ENCODE results near the gene STK4. TPM values are rescaled to one million over a fixed set of nuclear protein-coding genes. Genes with fewer than 3 reads are reported as not detected.

The STK4 gene
- total RNA-seq, 1 donor from 2014 or later = 53.3 TPM

GRCh38 chr20:45028424-45029136, 62.3 kb downstream of the STK4 start:
- no peak for DNase-seq (ENCODE audit: low spot score)

DNA sequence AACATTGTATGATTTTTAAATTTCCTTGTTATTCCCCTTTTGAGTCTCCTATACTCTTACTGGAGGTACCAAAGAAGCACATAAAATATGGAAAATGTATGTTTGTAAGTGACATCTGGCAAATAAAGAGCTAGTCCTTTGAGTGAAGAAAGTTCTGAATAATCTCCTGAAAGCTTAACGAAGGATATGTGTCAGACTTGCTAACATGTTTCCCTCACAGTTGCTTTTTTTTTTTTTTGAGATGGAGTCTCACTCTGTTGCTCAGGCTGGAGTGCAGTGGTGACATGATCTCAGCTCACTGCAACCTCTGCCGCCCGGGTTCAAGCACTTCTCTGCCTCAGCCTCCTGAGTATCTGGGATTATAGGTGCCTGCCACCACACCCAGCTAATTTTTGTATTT, 63.6 kb downstream of the STK4 start:
- DNase-seq (ENCODE audit: low spot score) = no peak

GRCh38 chr20:45032276-45032675, 66.0 kb downstream of the STK4 start:
- no peak for DNase-seq (ENCODE audit: low spot score)

- DNase-seq (ENCODE audit: low spot score) = no peak
These were observed 66.5 kb downstream of the STK4 start for GRCh38 chr20:45032781-45033180.

GRCh38 chr20:45034436-45034835, 68.1 kb downstream of the STK4 start:
- no peak for DNase-seq (ENCODE audit: low spot score)

DNA sequence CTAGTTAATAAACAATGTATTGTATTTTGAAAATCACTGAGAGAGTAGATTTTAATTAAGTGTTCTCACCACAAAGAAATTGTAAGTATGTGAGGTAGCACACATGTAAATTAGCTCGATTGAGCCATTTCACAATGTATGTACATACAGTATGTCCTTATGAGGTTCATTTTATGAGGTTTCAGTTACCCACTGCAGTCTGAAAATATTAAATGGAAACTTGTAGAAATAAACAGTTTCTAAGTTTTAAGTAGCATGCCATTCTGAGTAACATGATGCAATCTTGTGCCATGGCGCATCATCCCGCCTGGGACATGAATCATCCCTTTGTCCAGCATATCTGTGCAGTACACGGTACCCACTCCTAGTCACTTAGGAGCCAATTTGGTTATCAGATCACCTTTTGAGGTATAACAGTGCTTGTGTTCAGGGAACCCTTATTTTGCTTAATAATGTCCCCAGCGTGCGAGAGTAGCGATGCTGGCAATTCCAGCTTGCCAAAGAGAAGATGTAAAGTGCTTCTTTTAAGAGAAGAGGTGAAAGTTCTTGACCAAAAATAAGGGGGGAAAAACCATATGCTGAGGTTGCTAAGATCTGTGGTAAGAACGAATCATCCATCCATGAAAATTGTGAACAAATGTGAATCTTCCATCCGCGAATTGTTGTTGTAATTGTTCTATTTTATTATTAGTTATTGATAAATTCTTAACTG, 69.9 kb downstream of the STK4 start:
- DNase-seq (ENCODE audit: low spot score) = no peak

GRCh38 chr20:45037050-45037449, 70.7 kb downstream of the STK4 start:
- no peak for DNase-seq (ENCODE audit: low spot score)

GRCh38 chr20:45037635-45038034, 71.3 kb downstream of the STK4 start:
- no peak for DNase-seq (ENCODE audit: low spot score)

GRCh38 chr20:45038745-45039474, 72.6 kb downstream of the STK4 start:
- no peak for DNase-seq (ENCODE audit: low spot score)

- DNase-seq (ENCODE audit: low spot score) = no peak
These were observed 73.1 kb downstream of the STK4 start for GRCh38 chr20:45039475-45039820.

GRCh38 chr20:45041464-45042337, 75.4 kb downstream of the STK4 start:
- DNase-seq (ENCODE audit: low spot score) = no peak

- no peak for DNase-seq (ENCODE audit: low spot score)
These were observed 76.7 kb downstream of the STK4 start for GRCh38 chr20:45042978-45043377.

DNA sequence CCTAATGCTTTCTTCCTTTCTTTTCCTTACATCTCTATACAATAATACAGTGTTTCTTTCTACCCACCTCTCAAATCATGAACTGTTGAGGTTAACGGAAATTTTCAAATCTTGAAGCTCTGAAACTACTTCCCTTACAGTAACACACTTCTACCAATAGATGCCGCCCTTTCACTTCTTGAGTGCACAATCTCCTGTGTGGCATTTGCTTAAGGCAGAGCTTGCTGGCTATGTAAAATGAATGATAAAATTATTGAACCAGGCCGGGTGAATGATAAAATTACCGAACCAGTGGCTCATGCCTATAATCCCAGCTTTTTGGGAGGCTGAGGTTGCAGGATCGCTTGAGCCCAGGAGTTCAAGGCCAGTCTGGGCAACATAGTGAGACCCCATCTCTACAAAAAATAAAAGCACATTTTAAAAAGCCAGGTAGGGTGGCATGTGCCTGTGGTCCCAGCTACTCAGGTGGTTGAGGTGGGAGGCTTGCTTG, 77.8 kb downstream of the STK4 start:
- peak; percentile 51 for DNase-seq (ENCODE audit: low spot score)

DNA sequence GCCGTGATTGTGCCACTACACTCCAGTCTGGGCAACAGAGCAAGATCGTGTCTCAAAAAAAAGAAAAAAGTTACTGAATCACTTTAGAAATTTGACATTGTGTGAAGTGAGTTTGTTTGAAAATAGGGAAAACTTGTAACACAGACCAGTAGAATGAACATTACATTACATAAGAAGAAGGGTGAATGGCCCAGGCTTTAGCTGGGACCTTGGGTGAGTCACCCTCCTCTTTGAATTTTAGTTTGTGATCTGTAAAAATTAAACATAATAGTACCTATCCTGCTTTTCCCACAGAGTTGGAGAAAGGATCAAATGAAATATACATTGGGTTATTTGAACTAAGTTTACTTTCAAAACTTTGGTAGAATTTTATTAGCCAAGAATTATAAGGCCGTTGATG, 78.3 kb downstream of the STK4 start:
- no peak for DNase-seq (ENCODE audit: low spot score)

DNA sequence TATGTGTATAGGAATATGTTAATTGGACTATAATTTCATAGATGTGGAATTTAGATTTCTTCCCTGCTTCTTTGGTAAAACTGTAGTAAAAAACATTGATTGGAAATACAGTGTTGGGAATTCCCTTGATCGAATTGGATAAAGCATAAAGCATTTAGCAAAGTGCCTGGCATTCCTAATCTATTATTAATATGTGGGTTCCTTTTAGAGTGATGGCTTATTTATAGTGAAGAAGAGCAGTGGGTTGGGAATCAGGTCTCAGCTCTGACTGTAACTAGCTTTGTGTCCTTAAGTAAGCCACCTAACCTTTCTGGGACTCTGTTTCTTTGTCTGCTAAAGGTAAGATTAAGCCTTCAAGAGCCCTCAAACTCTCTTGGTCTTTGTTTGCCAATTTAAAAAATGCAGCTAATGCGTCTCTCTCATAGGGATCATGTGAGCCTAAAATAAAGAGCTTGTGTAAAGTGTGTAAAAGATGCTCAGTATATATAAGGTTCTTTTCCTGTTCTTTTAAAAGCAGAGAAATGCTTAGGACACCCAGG, 81.3 kb downstream of the STK4 start:
- no peak for DNase-seq (ENCODE audit: low spot score)

- no peak for DNase-seq (ENCODE audit: low spot score)
These were observed 83.1 kb downstream of the STK4 start for GRCh38 chr20:45049438-45049837.

DNA sequence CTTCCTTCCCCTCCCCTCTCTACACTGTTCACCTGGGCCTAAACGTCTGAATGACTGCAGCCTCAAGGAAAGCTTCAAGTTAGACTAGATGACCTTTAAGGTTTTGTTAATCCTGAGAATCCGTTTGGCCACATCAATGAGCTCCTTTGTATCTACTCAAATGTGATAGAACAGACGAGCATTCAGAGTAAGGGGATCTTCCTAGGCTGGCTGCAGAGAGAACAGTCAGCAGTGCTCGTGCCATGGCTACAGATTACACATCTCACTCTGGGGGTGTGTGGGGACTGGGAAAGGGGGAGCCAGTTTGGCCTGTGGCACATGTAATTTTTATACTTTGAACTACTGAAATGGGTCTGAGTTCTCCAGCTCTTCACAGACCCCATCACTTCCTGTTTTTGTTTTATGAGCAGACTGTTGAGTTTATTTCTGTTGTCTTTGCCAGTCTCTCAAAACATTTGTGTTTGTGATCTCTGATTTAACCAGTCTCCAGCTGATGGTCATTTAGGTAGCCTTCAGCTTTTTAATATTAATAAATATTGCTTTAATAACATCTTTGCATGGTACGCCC, 83.7 kb downstream of the STK4 start:
- no peak for DNase-seq (ENCODE audit: low spot score)

DNA sequence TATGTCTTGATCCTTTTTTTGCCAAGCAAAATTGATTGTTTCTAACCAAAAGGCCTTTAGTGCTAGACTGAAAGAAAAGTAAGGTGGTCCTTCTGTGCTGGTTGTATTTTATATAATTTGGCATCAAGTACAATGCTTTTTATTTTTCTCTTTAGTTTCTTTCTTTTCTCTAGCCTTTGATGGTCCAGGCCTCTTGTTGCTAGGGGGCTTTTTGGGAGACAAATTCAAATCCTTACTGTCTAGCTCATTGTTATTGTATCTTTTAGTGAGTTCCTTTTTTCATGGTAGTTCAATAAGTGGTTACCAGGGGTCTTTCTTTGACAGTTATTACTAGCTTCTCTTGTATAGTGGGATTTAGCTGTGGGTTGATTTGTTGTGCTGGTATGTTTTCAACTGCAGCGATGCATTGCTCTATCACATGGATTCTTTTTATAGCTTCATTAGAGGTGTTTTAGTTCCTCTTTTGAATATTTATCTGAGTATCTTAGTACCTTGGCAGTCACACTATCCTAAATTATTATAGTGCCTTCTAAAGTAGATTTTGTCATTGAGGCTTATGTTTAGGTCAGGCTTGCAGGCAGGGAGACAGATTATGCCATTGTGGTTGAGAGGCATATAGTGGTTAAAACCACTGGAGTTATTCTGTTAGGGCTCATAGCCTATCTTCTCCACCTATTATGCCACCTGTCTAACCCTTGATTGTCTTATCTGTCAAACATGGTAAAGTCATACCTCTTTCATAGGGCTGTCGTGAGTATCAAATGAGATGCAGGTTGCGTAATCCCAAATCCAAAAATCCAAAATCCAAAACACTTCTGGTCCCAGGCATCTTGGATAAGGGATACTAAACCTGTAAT, 85.1 kb downstream of the STK4 start:
- DNase-seq (ENCODE audit: low spot score) = no peak

- no peak for DNase-seq (ENCODE audit: low spot score)
These were observed 86.6 kb downstream of the STK4 start for GRCh38 chr20:45052698-45053429.
